Neural cell (in vitro differentiated cells): ENCODE results near the gene SLC24A3. TPM values are rescaled to one million over a fixed set of nuclear protein-coding genes. Genes with fewer than 3 reads are reported as not detected.

ENCODE experiments used
- H2AFZ ChIP-seq: fragments of 200-600, 300-800 bp; sonication (generic), shearing (Covaris generic); 2 replicates; pipeline ENCODE4 v1.6.0; 2014; ENCODE audit warnings: low read depth, mild to moderate bottlenecking, antibody characterized with exemption, low read length, moderate library complexity
- H3F3A ChIP-seq: fragments of 200-600 bp; shearing (Covaris generic); 2 replicates; pipeline ENCODE4 v1.6.1; 2016; ENCODE audit warnings: mild to moderate bottlenecking, moderate library complexity, mixed read lengths, antibody characterized with exemption, low read length; ENCODE audit not compliant: insufficient read depth, poor library complexity, severe bottlenecking
- H3K27ac ChIP-seq: fragments of 200-600, 300-800 bp; sonication (generic), shearing (Covaris generic); 2 replicates; pipeline ENCODE4 v1.5.1; 2014; ENCODE audit warnings: mild to moderate bottlenecking, low read length, moderate library complexity
- H3K27me3 ChIP-seq: fragments of 300-800, 200-600 bp; sonication (generic), shearing (Covaris generic); 2 replicates; pipeline ENCODE4 v1.6.0; 2014; ENCODE audit warnings: mild to moderate bottlenecking, low read depth, low read length, moderate library complexity; ENCODE audit not compliant: insufficient read depth
- H3K36me3 ChIP-seq: fragments of 300-800, 200-600 bp; sonication (generic), shearing (Covaris generic); 2 replicates; pipeline ENCODE4 v1.5.1; 2014; ENCODE audit warnings: mild to moderate bottlenecking, antibody characterized with exemption, low read length, moderate library complexity; ENCODE audit not compliant: insufficient read depth
- H3K4me2 ChIP-seq: fragments of 300-800, 200-600 bp; sonication (generic), shearing (Covaris generic); 2 replicates; pipeline ENCODE4 v1.6.0; 2014; ENCODE audit warnings: mild to moderate bottlenecking, low read length
- H3K4me3 ChIP-seq: fragments of 300-800, 200-600 bp; sonication (generic), shearing (Covaris generic); 2 replicates; pipeline ENCODE4 v1.5.1; 2014; ENCODE audit warnings: mild to moderate bottlenecking, low read length, moderate library complexity
- H3K79me2 ChIP-seq: fragments of 200-600 bp; shearing (Covaris generic); replicated peaks from 2 replicates; pipeline ENCODE4 v1.6.0; 2014; ENCODE audit warnings: mild to moderate bottlenecking, low read length, moderate library complexity; ENCODE audit not compliant: insufficient read depth
- H3K9ac ChIP-seq: fragments of 300-800, 200-600 bp; sonication (generic), shearing (Covaris generic); 2 replicates; pipeline ENCODE4 v1.6.1; 2016; ENCODE audit warnings: mild to moderate bottlenecking, low read length, mixed read lengths
- H3K9me2 ChIP-seq: fragments of 200-600 bp; shearing (Covaris generic); 2 replicates; pipeline ENCODE4 v1.6.1; 2016; ENCODE audit warnings: mild to moderate bottlenecking, low read length, mixed read lengths; ENCODE audit not compliant: insufficient read depth
- H3K9me3 ChIP-seq: fragments of 200-600, 300-800 bp; sonication (generic), shearing (Covaris generic); 2 replicates; pipeline ENCODE4 v1.6.1; 2016; ENCODE audit warnings: mild to moderate bottlenecking, mixed run types, low read length, moderate library complexity, mixed read lengths
- H4K20me1 ChIP-seq: fragments of 200-600 bp; shearing (Covaris generic); 2 replicates; pipeline ENCODE4 v1.6.1; 2016; ENCODE audit warnings: mild to moderate bottlenecking, mixed run types; ENCODE audit not compliant: insufficient read depth
- EP300 ChIP-seq: fragments of 450-650 bp; conservative IDR thresholded peaks from 2 replicates; pipeline ENCODE4 v1.6.1; 2014; ENCODE audit warnings: antibody characterized with exemption, mild to moderate bottlenecking, moderate library complexity; ENCODE audit not compliant: poor library complexity, severe bottlenecking
- EZH2 ChIP-seq: fragments of 200-600, 300-800 bp; shearing (Covaris generic), sonication (generic); IDR thresholded peaks from 2 replicates; pipeline ENCODE4 v1.6.1; 2014; ENCODE audit warnings: antibody characterized with exemption, low read length, borderline replicate concordance, mild to moderate bottlenecking; ENCODE audit not compliant: insufficient read depth, poor library complexity, severe bottlenecking
- MXI1 ChIP-seq: fragments of 450-650 bp; conservative IDR thresholded peaks from 2 replicates; pipeline ENCODE4 v1.6.1; 2014; ENCODE audit warnings: antibody characterized with exemption, mild to moderate bottlenecking; ENCODE audit not compliant: poor library complexity, severe bottlenecking
- POLR2AphosphoS5 ChIP-seq: IDR thresholded peaks from 2 replicates; pipeline ENCODE4 v1.6.1; 2012
- RAD21 ChIP-seq: fragments of 450-650 bp; conservative IDR thresholded peaks from 2 replicates; pipeline ENCODE4 v1.6.1; 2014; ENCODE audit warnings: antibody characterized with exemption, mild to moderate bottlenecking, moderate library complexity
- SMC3 ChIP-seq: fragments of 450-650 bp; conservative IDR thresholded peaks from 2 replicates; pipeline ENCODE4 v1.6.1; 2014; ENCODE audit warnings: antibody characterized with exemption, mild to moderate bottlenecking, moderate library complexity; ENCODE audit not compliant: poor library complexity
- TAF1 ChIP-seq: IDR thresholded peaks from 2 replicates; pipeline ENCODE4 v1.6.1; 2012; ENCODE audit warnings: low read depth
- polyA plus RNA-seq: library from polyadenylated mRNA; depleted of rRNA; stranded (reverse); fragments of >200 nt; gene quantifications from 2 replicates; pipeline ENCODE4 v1.2.3, GENCODE V29; 2014
- TF ChIP-seq, protein P1 (sequence below): fragments of 450-650 bp; IDR thresholded peaks from 2 replicates; pipeline ENCODE4 v1.5.1; 2014; ENCODE audit warnings: antibody characterized with exemption, mild to moderate bottlenecking, moderate library complexity; ENCODE audit not compliant: poor library complexity, severe bottlenecking
- TF ChIP-seq, protein P2 (sequence below): IDR thresholded peaks from 2 replicates; pipeline ENCODE4 v1.6.1; 2012; ENCODE audit warnings: borderline replicate concordance

Gene SLC24A3
- polyA plus RNA-seq, 1 donor from 2014 or later: 6.5 TPM

- no peaks in the 10 kb centered on the region for H3K9me2 ChIP-seq
- no peak overlapping the region for H3K4me2 ChIP-seq
- H3K9ac ChIP-seq: no peak overlapping the region
- TF ChIP-seq, protein P1, sequence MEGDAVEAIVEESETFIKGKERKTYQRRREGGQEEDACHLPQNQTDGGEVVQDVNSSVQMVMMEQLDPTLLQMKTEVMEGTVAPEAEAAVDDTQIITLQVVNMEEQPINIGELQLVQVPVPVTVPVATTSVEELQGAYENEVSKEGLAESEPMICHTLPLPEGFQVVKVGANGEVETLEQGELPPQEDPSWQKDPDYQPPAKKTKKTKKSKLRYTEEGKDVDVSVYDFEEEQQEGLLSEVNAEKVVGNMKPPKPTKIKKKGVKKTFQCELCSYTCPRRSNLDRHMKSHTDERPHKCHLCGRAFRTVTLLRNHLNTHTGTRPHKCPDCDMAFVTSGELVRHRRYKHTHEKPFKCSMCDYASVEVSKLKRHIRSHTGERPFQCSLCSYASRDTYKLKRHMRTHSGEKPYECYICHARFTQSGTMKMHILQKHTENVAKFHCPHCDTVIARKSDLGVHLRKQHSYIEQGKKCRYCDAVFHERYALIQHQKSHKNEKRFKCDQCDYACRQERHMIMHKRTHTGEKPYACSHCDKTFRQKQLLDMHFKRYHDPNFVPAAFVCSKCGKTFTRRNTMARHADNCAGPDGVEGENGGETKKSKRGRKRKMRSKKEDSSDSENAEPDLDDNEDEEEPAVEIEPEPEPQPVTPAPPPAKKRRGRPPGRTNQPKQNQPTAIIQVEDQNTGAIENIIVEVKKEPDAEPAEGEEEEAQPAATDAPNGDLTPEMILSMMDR: no peak
- TF ChIP-seq SMC3 (no peak), POLR2AphosphoS5 (no peak), EZH2 (no peak), TAF1 (no peak), EP300 (no peak), RAD21 (no peak)
- TF ChIP-seq, protein P2, sequence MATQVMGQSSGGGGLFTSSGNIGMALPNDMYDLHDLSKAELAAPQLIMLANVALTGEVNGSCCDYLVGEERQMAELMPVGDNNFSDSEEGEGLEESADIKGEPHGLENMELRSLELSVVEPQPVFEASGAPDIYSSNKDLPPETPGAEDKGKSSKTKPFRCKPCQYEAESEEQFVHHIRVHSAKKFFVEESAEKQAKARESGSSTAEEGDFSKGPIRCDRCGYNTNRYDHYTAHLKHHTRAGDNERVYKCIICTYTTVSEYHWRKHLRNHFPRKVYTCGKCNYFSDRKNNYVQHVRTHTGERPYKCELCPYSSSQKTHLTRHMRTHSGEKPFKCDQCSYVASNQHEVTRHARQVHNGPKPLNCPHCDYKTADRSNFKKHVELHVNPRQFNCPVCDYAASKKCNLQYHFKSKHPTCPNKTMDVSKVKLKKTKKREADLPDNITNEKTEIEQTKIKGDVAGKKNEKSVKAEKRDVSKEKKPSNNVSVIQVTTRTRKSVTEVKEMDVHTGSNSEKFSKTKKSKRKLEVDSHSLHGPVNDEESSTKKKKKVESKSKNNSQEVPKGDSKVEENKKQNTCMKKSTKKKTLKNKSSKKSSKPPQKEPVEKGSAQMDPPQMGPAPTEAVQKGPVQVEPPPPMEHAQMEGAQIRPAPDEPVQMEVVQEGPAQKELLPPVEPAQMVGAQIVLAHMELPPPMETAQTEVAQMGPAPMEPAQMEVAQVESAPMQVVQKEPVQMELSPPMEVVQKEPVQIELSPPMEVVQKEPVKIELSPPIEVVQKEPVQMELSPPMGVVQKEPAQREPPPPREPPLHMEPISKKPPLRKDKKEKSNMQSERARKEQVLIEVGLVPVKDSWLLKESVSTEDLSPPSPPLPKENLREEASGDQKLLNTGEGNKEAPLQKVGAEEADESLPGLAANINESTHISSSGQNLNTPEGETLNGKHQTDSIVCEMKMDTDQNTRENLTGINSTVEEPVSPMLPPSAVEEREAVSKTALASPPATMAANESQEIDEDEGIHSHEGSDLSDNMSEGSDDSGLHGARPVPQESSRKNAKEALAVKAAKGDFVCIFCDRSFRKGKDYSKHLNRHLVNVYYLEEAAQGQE: no peak
- no peak overlapping the region for H3K27ac ChIP-seq
- no peaks in the 10 kb centered on the region for H3K36me3 ChIP-seq
- H3F3A ChIP-seq: no peaks in the 10 kb centered on the region
- no peak overlapping the region for H3K4me3 ChIP-seq
- H3K79me2 ChIP-seq: no peaks in the 10 kb centered on the region
- no peaks in the 10 kb centered on the region for H3K9me3 ChIP-seq
- no peaks in the 10 kb centered on the region for H3K27me3 ChIP-seq
- H2AFZ ChIP-seq: no peak overlapping the region
- H4K20me1 ChIP-seq: no peaks in the 10 kb centered on the region
Observed at GRCh38 chr20:19658137-19658536, 445.7 kb downstream of the SLC24A3 start.

GRCh38 chr20:19659448-19659847, 447.0 kb downstream of the SLC24A3 start:
- no peaks in the 10 kb centered on the region for H3K9me2 ChIP-seq
- TF ChIP-seq POLR2AphosphoS5 (no peak), TAF1 (no peak), EZH2 (no peak), SMC3 (no peak), EP300 (no peak), MXI1 (no peak), RAD21 (no peak)
- TF ChIP-seq, protein P1: no peak
- TF ChIP-seq, protein P2: no peak
- H3K27ac ChIP-seq: no peak overlapping the region
- H3K27me3 ChIP-seq: no peaks in the 10 kb centered on the region
- no peaks in the 10 kb centered on the region for H3F3A ChIP-seq
- H3K9me3 ChIP-seq: no peaks in the 10 kb centered on the region
- H3K9ac ChIP-seq: no peak overlapping the region
- H3K36me3 ChIP-seq: no peaks in the 10 kb centered on the region
- no peak overlapping the region for H2AFZ ChIP-seq
- H3K79me2 ChIP-seq: no peaks in the 10 kb centered on the region
- no peak overlapping the region for H3K4me3 ChIP-seq
- H3K4me2 ChIP-seq: no peak overlapping the region
- H4K20me1 ChIP-seq: no peaks in the 10 kb centered on the region
